Esophagus muscularis mucosa (tissue), 4 donors: ENCODE measurements around the gene TGFBR2. TPM values are rescaled to one million over a fixed set of nuclear protein-coding genes. Genes with fewer than 3 reads are reported as not detected.

Experiments used
- DNase-seq: peaks from one replicate; pipeline ENCODE4 v3.0.0-alpha.2; 2017; ENCODE audit errors: extremely low spot score
- H3K27ac ChIP-seq, 4 donors: fragments of 200-600 bp; sonication (generic); replicated peaks in 1 of 4; 1 replicate in 3 of 4; 2 replicates in 1 of 4; pipeline ENCODE4 v1.5.1; 2016 to 2019; ENCODE audit warnings: mild to moderate bottlenecking in 1 of 4
- H3K27me3 ChIP-seq, 4 donors: fragments of 200-600 bp; sonication (generic); one replicate each; pipeline versions ENCODE4 v1.5.1 to v1.6.0; 2016 to 2019
- H3K36me3 ChIP-seq, 4 donors: fragments of 200-600 bp; sonication (generic); one replicate each; pipeline ENCODE4 v1.5.1; 2016 to 2019
- H3K4me1 ChIP-seq, 4 donors: fragments of 200-600 bp; sonication (generic); one replicate each; pipeline ENCODE4 v1.5.1; 2016 to 2019
- H3K4me3 ChIP-seq, 4 donors: fragments of 200-600 bp; sonication (generic); 1 replicate in 2 of 4; 2 replicates in 2 of 4; pipeline ENCODE4 v1.5.1; 2016 to 2019; ENCODE audit warnings: mild to moderate bottlenecking in 4 of 4, moderate library complexity in 1 of 4
- H3K9me3 ChIP-seq, 4 donors: fragments of 200-600 bp; sonication (generic); 1 replicate in 3 of 4; 2 replicates in 1 of 4; pipeline ENCODE4 v1.5.1; 2016 to 2019
- EP300 ChIP-seq: sonication (generic); formaldehyde crosslinking; IDR thresholded peaks from one replicate; pipeline ENCODE4 v1.6.1; 2017; ENCODE audit warnings: antibody characterized with exemption
- POLR2A ChIP-seq: fragments of 450-650 bp; IDR thresholded peaks from one replicate; pipeline ENCODE4 v1.6.1; 2017; ENCODE audit warnings: antibody characterized with exemption, moderate library complexity, mild to moderate bottlenecking, low read depth
- POLR2AphosphoS5 ChIP-seq, 2 donors: sonication (generic); formaldehyde crosslinking; IDR thresholded peaks; one replicate each; pipeline ENCODE4 v1.6.1; 2017; ENCODE audit warnings: antibody characterized with exemption in 2 of 2
- WGBS: methylation state at CpG from one replicate; pipeline ENCODE4 v1.1.5; 2018; 5-methylcytosine and 5-hydroxymethylcytosine counted together
- intact Hi-C: fragments of 100-400 bp; cut with DNase I; formaldehyde crosslinking; loops from one replicate; pipeline ENCODE4 v1.15.1; 2023
- total RNA-seq, 4 donors: library from RNA; depleted of rRNA; stranded (reverse); fragments of >200 nt; gene quantifications; one replicate each; pipeline versions ENCODE4 v1.1.0 to v1.2.1, GENCODE V29; 2016
- TF ChIP-seq, protein P1 (sequence below), 3 experiments: fragments of 200-600 bp in 2 of 3; fragments of 450-650 bp in 1 of 3; sonication (generic) in 2 of 3; IDR thresholded peaks; one replicate each; pipeline ENCODE4 v1.5.1; 2017 to 2019; ENCODE audit warnings: antibody characterized with exemption in 3 of 3, mild to moderate bottlenecking in 2 of 3, moderate library complexity in 1 of 3

The TGFBR2 gene
- total RNA-seq, 4 donors from 2014 or later: 202 to 292 (median 261) TPM

DNA sequence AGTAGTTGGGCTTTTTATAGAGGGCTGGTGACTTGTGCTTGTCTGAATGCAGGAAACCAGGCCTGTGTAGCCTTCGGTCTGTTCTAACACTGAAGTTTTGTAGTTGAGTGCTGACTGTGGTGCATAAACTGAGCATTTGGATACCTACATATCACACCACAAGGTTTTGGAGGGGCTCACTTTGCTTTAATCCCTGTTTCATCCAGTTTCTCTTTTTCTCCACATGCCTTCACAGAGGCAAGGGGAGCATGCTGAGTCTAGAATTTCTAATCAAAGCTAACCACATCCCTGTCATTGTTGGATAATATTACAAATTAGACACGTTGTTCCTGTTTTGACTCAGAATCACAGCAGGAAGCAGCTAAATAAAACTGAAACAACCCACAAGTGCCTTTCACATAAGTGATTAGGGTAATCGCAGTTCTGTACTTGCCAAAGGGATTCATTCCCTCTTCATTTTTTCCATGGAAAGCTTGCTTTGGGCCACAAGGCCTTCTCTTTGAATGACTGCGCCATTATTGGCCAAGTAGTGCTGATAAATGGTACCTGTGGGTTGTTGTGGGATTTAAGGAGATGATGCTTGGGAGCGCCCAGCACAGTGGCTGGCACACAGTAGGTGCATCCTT lies 48.9 kb downstream of the TGFBR2 start:
- H3K36me3 ChIP-seq: peaks cover 37 to 73% (median 59%) of the 10 kb centered on the region in 4 donors
- intact Hi-C loops: no loop called here
- H3K9me3 ChIP-seq: no peaks in the 10 kb centered on the region
- no peak for TF ChIP-seq EP300
- peak in 1 of 2 donors; percentile 20 for TF ChIP-seq POLR2AphosphoS5 (IDR thresholded peaks at IDR 0.05)
- H3K27me3 ChIP-seq: no peaks in the 10 kb centered on the region
- DNase-seq: no peak
- H3K4me1 ChIP-seq: peaks cover 70 to 77% (median 72%) of the 10 kb centered on the region in 4 donors
- peak overlapping the region in 3 of 4 donors; percentile 19 to 32 (median 23) for H3K27ac ChIP-seq
- 71% methylated on average over 5 of the region's 5 CpGs for WGBS
- no peak overlapping the region for H3K4me3 ChIP-seq

DNA sequence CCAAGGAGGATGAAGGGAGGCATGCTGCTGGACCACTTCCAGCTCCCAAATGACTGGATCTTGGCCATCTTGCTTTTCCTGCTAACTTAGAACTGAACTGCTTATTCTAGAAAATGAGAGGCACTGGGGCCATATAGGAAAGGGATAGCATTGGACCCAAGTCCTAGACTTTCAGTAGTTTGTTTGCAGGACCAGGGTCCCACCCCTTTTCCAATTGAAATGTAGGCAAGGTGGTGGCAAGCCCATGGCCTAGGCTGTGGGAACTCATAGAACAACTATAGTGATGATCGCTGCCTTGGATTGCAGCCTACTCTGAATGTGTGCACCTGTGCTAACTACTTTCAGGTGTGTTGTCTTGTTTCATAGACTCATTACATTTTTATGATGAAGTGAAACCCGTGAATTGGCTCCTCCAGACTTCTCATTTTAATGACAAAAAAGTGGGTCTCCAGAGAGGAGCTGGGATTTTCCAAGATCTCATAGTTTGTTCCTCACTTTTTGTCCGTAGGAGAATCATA lies 50.3 kb downstream of the TGFBR2 start:
- no peak for DNase-seq
- WGBS: 89% methylated on average over 3 of the region's 3 CpGs
- TF ChIP-seq, protein P1, sequence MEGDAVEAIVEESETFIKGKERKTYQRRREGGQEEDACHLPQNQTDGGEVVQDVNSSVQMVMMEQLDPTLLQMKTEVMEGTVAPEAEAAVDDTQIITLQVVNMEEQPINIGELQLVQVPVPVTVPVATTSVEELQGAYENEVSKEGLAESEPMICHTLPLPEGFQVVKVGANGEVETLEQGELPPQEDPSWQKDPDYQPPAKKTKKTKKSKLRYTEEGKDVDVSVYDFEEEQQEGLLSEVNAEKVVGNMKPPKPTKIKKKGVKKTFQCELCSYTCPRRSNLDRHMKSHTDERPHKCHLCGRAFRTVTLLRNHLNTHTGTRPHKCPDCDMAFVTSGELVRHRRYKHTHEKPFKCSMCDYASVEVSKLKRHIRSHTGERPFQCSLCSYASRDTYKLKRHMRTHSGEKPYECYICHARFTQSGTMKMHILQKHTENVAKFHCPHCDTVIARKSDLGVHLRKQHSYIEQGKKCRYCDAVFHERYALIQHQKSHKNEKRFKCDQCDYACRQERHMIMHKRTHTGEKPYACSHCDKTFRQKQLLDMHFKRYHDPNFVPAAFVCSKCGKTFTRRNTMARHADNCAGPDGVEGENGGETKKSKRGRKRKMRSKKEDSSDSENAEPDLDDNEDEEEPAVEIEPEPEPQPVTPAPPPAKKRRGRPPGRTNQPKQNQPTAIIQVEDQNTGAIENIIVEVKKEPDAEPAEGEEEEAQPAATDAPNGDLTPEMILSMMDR (IDR thresholded peaks at IDR 0.05): no peak
- TF ChIP-seq POLR2A (no peak), POLR2AphosphoS5 (IDR thresholded peaks at IDR 0.05) (no peak), EP300 (no peak)
- Histone ChIP-seq H3K9me3 (no peaks in the 10 kb centered on the region), H3K4me3 (no peak overlapping the region), H3K27me3 (no peaks in the 10 kb centered on the region), H3K36me3 (peaks cover 29 to 73% (median 51%) of the 10 kb centered on the region in 4 donors), H3K27ac (peak overlapping the region in 2 of 4 donors; percentile 58 to 64), H3K4me1 (peaks cover 79 to 85% (median 83%) of the 10 kb centered on the region in 4 donors)
- intact Hi-C loops: no loop called here

DNA sequence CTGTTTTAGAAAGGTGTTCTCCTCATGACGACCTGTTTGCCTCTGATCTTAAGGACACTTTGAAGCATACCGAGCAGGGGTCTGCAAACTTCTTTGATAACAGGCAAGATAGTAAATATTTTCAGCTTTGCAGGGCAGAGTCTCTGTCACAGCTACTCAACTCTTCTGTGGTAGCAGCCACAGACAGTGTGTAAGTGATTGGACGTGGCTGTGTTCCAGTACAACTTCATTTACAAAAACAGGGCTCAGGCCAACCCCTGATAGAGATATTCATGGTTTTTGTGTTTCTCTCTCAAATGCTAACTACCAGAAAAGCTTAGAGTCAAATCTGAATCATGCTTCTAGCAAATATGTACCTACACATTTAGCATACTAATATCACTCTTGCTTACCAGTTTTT lies 51.5 kb downstream of the TGFBR2 start:
- intact Hi-C loops: no loop called here

DNA sequence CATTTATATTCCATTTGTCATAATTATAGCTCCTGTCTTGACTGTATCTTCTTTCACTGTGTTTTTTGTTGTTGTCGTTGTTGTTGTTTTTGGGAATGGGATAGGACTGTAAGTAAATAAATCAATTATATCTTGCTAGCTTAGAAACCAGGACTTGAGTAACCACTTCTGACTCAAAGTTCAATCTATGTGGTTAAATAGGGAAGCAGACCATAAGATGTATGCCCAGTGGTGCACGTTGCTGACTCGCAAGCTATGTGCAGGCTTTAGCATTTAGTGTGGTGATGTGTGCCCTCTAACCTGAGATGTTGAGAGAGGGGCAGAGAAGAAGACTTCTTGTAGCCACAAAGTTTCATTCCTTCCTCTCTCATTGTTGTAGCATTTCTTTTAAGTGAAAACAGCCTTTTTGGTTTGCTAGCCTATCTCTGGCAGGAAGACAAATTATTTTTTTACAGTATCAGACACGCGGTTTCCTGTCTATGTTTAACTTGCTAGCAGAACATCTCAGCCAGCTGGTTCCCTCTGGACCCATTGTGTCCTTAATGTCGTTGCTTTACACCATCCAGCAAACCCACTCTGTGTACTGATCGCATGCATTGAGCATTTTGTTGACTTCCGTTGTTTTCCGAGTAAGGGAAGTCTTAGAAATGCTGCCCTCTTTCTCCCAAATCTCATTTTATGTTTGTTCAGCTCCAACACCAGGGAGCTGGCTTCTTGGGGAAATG lies 52.1 kb downstream of the TGFBR2 start:
- Histone ChIP-seq H3K27ac (peak overlapping the region; percentile 58 to 66 (median 64)), H3K27me3 (no peaks in the 10 kb centered on the region), H3K4me1 (peaks cover 92 to 100% (median 97%) of the 10 kb centered on the region in 4 donors), H3K4me3 (no peak overlapping the region), H3K36me3 (peaks cover 18 to 64% (median 43%) of the 10 kb centered on the region in 4 donors), H3K9me3 (no peaks in the 10 kb centered on the region)
- no peak for DNase-seq
- no peak for TF ChIP-seq EP300
- no peak for TF ChIP-seq POLR2A
- peak; percentile 13 to 29 for TF ChIP-seq POLR2AphosphoS5 (IDR thresholded peaks at IDR 0.05)
- TF ChIP-seq, protein P1 (IDR thresholded peaks at IDR 0.05): no peak
- intact Hi-C loops: no loop called here
- 47% methylated on average over 9 of the region's 9 CpGs for WGBS

More for the DNA sequence above, 51.5 kb downstream of the TGFBR2 start:
- H3K9me3 ChIP-seq: no peaks in the 10 kb centered on the region
- H3K4me1 ChIP-seq: peaks cover 88 to 97% (median 92%) of the 10 kb centered on the region in 4 donors
- TF ChIP-seq POLR2A (no peak), POLR2AphosphoS5 (IDR thresholded peaks at IDR 0.05) (no peak)
- TF ChIP-seq, protein P1 (IDR thresholded peaks at IDR 0.05): no peak
- peak overlapping the region; percentile 58 to 66 (median 64) for H3K27ac ChIP-seq
- no peak overlapping the region for H3K4me3 ChIP-seq
- 47% methylated on average over 3 of the region's 3 CpGs for WGBS
- H3K27me3 ChIP-seq: no peaks in the 10 kb centered on the region
- H3K36me3 ChIP-seq: peaks cover 19 to 70% (median 46%) of the 10 kb centered on the region in 4 donors
- no peak for DNase-seq
